GM12878 (cell line): ENCODE data around the gene C1orf35.

ENCODE experiments used
- CTCF ChIP-seq, 3 experiments: IDR thresholded peaks in 2 of 3; conservative IDR thresholded peaks in 1 of 3; 2 replicates each; pipeline ENCODE4 v1.5.1; 2011; ENCODE audit warnings: low read depth in 3 of 3, low read length in 3 of 3, mild to moderate bottlenecking in 3 of 3, control low read depth in 2 of 3, moderate library complexity in 2 of 3, inconsistent platforms in 1 of 3, mixed read lengths in 1 of 3; ENCODE audit not compliant: control insufficient read depth in 2 of 3, insufficient read depth in 1 of 3; ENCODE audit errors: extremely low read depth in 1 of 3
- MXI1 ChIP-seq: fragments of 150-350 bp; IDR thresholded peaks from 2 replicates; pipeline ENCODE4 v1.6.1; 2011; ENCODE audit warnings: low read depth, mild to moderate bottlenecking, inconsistent platforms, low read length, improper control_type of control experiment
- MYC ChIP-seq: IDR thresholded peaks from 2 replicates; pipeline ENCODE4 v1.6.1; 2011; ENCODE audit warnings: mild to moderate bottlenecking, low read length, moderate library complexity, inconsistent platforms; ENCODE audit not compliant: insufficient read depth, insufficient replicate concordance, insufficient read length, severe bottlenecking
- NFXL1 ChIP-seq: fragments of 450-650 bp; IDR thresholded peaks from 2 replicates; pipeline ENCODE4 v1.6.1; 2017; ENCODE audit warnings: antibody characterized with exemption, mild to moderate bottlenecking, borderline replicate concordance
- NKRF ChIP-seq: fragments of 450-650 bp; conservative IDR thresholded peaks from 2 replicates; pipeline ENCODE4 v1.6.1; 2017; ENCODE audit warnings: mild to moderate bottlenecking, moderate library complexity
- POLR2A ChIP-seq: IDR thresholded peaks from 2 replicates; pipeline ENCODE4 v1.6.1; 2011; ENCODE audit warnings: low read depth, mild to moderate bottlenecking, low read length
- POLR2AphosphoS5 ChIP-seq: IDR thresholded peaks from 2 replicates; pipeline ENCODE4 v1.6.1; 2011; ENCODE audit warnings: mild to moderate bottlenecking, low read length, inconsistent platforms
- POU2F2 ChIP-seq: IDR thresholded peaks from 3 replicates; pipeline ENCODE4 v1.6.1; 2011; ENCODE audit warnings: low read depth, mild to moderate bottlenecking, low read length, borderline replicate concordance
- RFX5 ChIP-seq: IDR thresholded peaks from 2 replicates; pipeline ENCODE4 v1.6.1; 2011; ENCODE audit warnings: low read depth, low read length, improper control_type of control experiment
- SREBF2 ChIP-seq: IDR thresholded peaks from 2 replicates; pipeline ENCODE4 v1.6.1; 2012; ENCODE audit warnings: mild to moderate bottlenecking, low read length
- ZNF274 ChIP-seq: IDR thresholded peaks from one replicate; pipeline ENCODE4 v1.8.0; 2011; ENCODE audit not compliant: insufficient read length, insufficient read depth
- TF ChIP-seq, protein P1 (sequence below): fragments of 450-650 bp; IDR thresholded peaks from 2 replicates; pipeline ENCODE4 v1.6.1; 2017; ENCODE audit warnings: mild to moderate bottlenecking, low read depth, inconsistent platforms; ENCODE audit not compliant: poor library complexity, severe bottlenecking
- TF ChIP-seq, protein P2 (sequence below): IDR thresholded peaks from 2 replicates; pipeline ENCODE4 v1.6.1; 2011; ENCODE audit warnings: borderline replicate concordance, low read depth, mild to moderate bottlenecking, moderate library complexity, low read length; ENCODE audit not compliant: insufficient read depth, poor library complexity, severe bottlenecking

- no peak for TF ChIP-seq MXI1
- TF ChIP-seq POLR2A, result no peak
- TF ChIP-seq POU2F2, result no peak
- no peak for TF ChIP-seq CTCF (IDR thresholded peaks at IDR 0.05 in 2 of 3, conservative IDR thresholded peaks at IDR 0.05 in 1 of 3; ENCODE audit: control insufficient read depth in 2 of 3, extremely low read depth in 1 of 3, insufficient read depth in 1 of 3, low read depth in 3 of 3, low read length in 3 of 3)
- no peak for TF ChIP-seq NKRF
- no peak for TF ChIP-seq SREBF2
- no peak for TF ChIP-seq NFXL1
- no peak for TF ChIP-seq RFX5
- no peak for TF ChIP-seq ZNF274
- no peak for TF ChIP-seq POLR2AphosphoS5
- TF ChIP-seq MYC, result no peak
- TF ChIP-seq, protein P1, sequence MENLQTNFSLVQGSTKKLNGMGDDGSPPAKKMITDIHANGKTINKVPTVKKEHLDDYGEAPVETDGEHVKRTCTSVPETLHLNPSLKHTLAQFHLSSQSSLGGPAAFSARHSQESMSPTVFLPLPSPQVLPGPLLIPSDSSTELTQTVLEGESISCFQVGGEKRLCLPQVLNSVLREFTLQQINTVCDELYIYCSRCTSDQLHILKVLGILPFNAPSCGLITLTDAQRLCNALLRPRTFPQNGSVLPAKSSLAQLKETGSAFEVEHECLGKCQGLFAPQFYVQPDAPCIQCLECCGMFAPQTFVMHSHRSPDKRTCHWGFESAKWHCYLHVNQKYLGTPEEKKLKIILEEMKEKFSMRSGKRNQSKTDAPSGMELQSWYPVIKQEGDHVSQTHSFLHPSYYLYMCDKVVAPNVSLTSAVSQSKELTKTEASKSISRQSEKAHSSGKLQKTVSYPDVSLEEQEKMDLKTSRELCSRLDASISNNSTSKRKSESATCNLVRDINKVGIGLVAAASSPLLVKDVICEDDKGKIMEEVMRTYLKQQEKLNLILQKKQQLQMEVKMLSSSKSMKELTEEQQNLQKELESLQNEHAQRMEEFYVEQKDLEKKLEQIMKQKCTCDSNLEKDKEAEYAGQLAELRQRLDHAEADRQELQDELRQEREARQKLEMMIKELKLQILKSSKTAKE, result no peak
- TF ChIP-seq, protein P2, sequence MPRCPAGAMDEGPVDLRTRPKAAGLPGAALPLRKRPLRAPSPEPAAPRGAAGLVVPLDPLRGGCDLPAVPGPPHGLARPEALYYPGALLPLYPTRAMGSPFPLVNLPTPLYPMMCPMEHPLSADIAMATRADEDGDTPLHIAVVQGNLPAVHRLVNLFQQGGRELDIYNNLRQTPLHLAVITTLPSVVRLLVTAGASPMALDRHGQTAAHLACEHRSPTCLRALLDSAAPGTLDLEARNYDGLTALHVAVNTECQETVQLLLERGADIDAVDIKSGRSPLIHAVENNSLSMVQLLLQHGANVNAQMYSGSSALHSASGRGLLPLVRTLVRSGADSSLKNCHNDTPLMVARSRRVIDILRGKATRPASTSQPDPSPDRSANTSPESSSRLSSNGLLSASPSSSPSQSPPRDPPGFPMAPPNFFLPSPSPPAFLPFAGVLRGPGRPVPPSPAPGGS, result no peak
These were observed 5.6 kb upstream of the C1orf35 start for GRCh38 chr1:228108742-228109072.
